ENCODE measurements around the gene TAF12. TPM values are rescaled to one million over a fixed set of nuclear protein-coding genes. Genes with fewer than 3 reads are reported as not detected.
"Not testable (repeated sequence)": the region's sequence is repeated elsewhere in the genome, so short reads cannot be mapped to it uniquely, and the experiment has no call there.

The TAF12 gene
- 14.2 TPM for total RNA-seq

- H3K27me3 ChIP-seq: no peaks in the 10 kb centered on the region
- DNase-seq (ENCODE audit: extremely low spot score in 2 of 2): peak; percentile 97
- no peaks in the 10 kb centered on the region for H3K9me3 ChIP-seq
- H3K4me1 ChIP-seq: peaks cover 53% of the 10 kb centered on the region
- intact Hi-C loops (cut with DNase I): loop anchor here (10.0 kb wide), 2 partner anchors 92 to 232 kb away; partner anchors contain the start of gene YTHDF2
- peak within 1 kb of the TSS; percentile 90 for H3K27ac ChIP-seq
- H3K4me3 ChIP-seq: peak within 1 kb of the TSS; percentile 92
- H3K36me3 ChIP-seq: no peaks in the 10 kb centered on the region
- TF ChIP-seq POLR2AphosphoS5 (IDR thresholded peaks at IDR 0.05; ENCODE audit: insufficient read depth in 1 of 2, low read depth in 1 of 2): peak; percentile 98
- peak in 1 of 2 donors; percentile 84 for TF ChIP-seq POLR2A (IDR thresholded peaks at IDR 0.05)
- peak in 2 of 3 experiments; percentile 39 to 44 for TF ChIP-seq CTCF (IDR thresholded peaks at IDR 0.05)
These were observed at the start of gene TAF12 for GRCh38 chr1:28642847-28643635. TAF12 (minus strand) TSS chr1:28643067; CDS start chr1:28622081, 20,986 bp downstream.

GRCh38 chr1:28691627-28692026, 48.8 kb upstream of the TAF12 start:
- H3K27ac ChIP-seq; H3K27me3 ChIP-seq; H3K4me3 ChIP-seq; DNase-seq (ENCODE audit: extremely low spot score in 2 of 2); intact Hi-C loops (cut with DNase I); H3K9me3 ChIP-seq; H3K4me1 ChIP-seq: not testable (repeated sequence)
- H3K36me3 ChIP-seq: peaks cover 0 to 31% of the 10 kb centered on the region in 2 donors

- intact Hi-C loops (cut with DNase I): no loop called here
- H3K4me3 ChIP-seq: no peak overlapping the region
- H3K9me3 ChIP-seq: no peaks in the 10 kb centered on the region
- H3K27ac ChIP-seq: no peak overlapping the region
- no peaks in the 10 kb centered on the region for H3K27me3 ChIP-seq
- no peak for DNase-seq (ENCODE audit: extremely low spot score in 2 of 2)
- peaks cover 0 to 7% of the 10 kb centered on the region in 2 donors for H3K36me3 ChIP-seq
- TF ChIP-seq POLR2A (IDR thresholded peaks at IDR 0.05) (no peak), POLR2AphosphoS5 (IDR thresholded peaks at IDR 0.05; ENCODE audit: insufficient read depth in 1 of 2, low read depth in 1 of 2) (no peak), CTCF (IDR thresholded peaks at IDR 0.05) (no peak)
- H3K4me1 ChIP-seq: no peaks in the 10 kb centered on the region
These were observed 42.1 kb upstream of the TAF12 start for GRCh38 chr1:28684937-28685336.

GRCh38 chr1:28682840-28683239, 40.0 kb upstream of the TAF12 start:
- no peak for DNase-seq (ENCODE audit: extremely low spot score in 2 of 2)
- no peak overlapping the region for H3K4me3 ChIP-seq
- no peaks in the 10 kb centered on the region for H3K9me3 ChIP-seq
- TF ChIP-seq CTCF (IDR thresholded peaks at IDR 0.05) (no peak), POLR2A (IDR thresholded peaks at IDR 0.05) (no peak), POLR2AphosphoS5 (IDR thresholded peaks at IDR 0.05; ENCODE audit: insufficient read depth in 1 of 2, low read depth in 1 of 2) (no peak)
- H3K4me1 ChIP-seq: no peaks in the 10 kb centered on the region
- peaks cover 0 to 7% of the 10 kb centered on the region in 2 donors for H3K36me3 ChIP-seq
- H3K27me3 ChIP-seq: no peaks in the 10 kb centered on the region
- intact Hi-C loops (cut with DNase I): no loop called here
- no peak overlapping the region for H3K27ac ChIP-seq

GRCh38 chr1:28680151-28680550, 37.3 kb upstream of the TAF12 start:
- Histone ChIP-seq H3K4me1 (no peaks in the 10 kb centered on the region), H3K27me3 (no peaks in the 10 kb centered on the region), H3K4me3 (no peak overlapping the region), H3K9me3 (no peaks in the 10 kb centered on the region), H3K36me3 (no peaks in the 10 kb centered on the region), H3K27ac (no peak overlapping the region)
- intact Hi-C loops (cut with DNase I): no loop called here
- no peak for TF ChIP-seq POLR2AphosphoS5 (IDR thresholded peaks at IDR 0.05; ENCODE audit: insufficient read depth in 1 of 2, low read depth in 1 of 2)
- no peak for DNase-seq (ENCODE audit: extremely low spot score in 2 of 2)

GRCh38 chr1:28675924-28676257, 33.0 kb upstream of the TAF12 start:
- intact Hi-C loops (cut with DNase I): no loop called here

GRCh38 chr1:28672971-28673370, 30.1 kb upstream of the TAF12 start:
- H3K27ac ChIP-seq; intact Hi-C loops (cut with DNase I); H3K9me3 ChIP-seq; DNase-seq (ENCODE audit: extremely low spot score in 2 of 2); H3K36me3 ChIP-seq; H3K27me3 ChIP-seq; H3K4me3 ChIP-seq: not testable (repeated sequence)
- H3K4me1 ChIP-seq: peaks cover 14% of the 10 kb centered on the region

More at GRCh38 chr1:28675924-28676257, 33.0 kb upstream of the TAF12 start:
- Histone ChIP-seq H3K27me3 (no peaks in the 10 kb centered on the region), H3K4me3 (no peak overlapping the region), H3K4me1 (no peaks in the 10 kb centered on the region), H3K9me3 (no peaks in the 10 kb centered on the region), H3K36me3 (no peaks in the 10 kb centered on the region), H3K27ac (no peak overlapping the region)
- DNase-seq (ENCODE audit: extremely low spot score in 2 of 2): no peak
- TF ChIP-seq POLR2A (IDR thresholded peaks at IDR 0.05) (no peak), POLR2AphosphoS5 (IDR thresholded peaks at IDR 0.05; ENCODE audit: insufficient read depth in 1 of 2, low read depth in 1 of 2) (no peak), CTCF (IDR thresholded peaks at IDR 0.05) (no peak)
